Amniotic epithelial cell (primary cell): ENCODE results near the gene CHST13.

Source experiments
- DNase-seq: peaks from one replicate; pipeline ENCODE4 v3.0.0-alpha.2; 2010; ENCODE audit warnings: low read depth

Gene CHST13, protein sequence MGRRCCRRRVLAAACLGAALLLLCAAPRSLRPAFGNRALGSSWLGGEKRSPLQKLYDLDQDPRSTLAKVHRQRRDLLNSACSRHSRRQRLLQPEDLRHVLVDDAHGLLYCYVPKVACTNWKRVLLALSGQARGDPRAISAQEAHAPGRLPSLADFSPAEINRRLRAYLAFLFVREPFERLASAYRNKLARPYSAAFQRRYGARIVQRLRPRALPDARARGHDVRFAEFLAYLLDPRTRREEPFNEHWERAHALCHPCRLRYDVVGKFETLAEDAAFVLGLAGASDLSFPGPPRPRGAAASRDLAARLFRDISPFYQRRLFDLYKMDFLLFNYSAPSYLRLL

DNA sequence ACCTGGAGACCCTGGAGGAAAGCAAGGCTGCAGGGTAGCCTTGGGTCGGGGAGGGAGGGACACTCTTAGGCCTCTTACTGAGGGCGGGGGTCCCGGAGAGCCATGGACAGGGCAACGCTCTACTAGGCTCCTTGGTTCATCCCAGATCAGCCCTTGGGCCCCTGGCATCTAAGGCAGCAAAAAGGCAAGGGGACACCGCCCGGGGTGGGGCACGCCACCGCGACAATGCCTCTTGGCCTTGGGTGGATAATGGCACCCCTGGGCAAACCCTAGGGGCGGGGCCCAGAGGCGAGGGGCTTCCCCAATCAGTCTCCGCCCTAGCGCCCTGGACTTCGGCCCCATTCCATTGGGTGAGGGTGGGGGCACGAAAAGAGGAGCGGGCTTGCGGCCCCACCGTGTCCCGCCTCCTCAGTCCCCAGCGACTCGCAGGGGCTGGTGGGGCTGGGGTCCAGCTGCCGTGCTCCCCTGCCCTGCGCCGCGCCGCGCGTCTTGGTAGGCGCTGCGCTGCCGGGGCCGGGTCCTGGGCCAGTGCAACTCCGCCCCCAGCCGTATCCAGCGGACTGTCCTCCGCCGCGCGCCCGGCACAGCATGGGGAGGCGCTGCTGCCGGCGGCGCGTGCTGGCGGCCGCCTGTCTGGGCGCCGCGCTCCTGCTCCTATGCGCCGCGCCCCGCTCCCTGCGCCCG is at the start of gene CHST13:
CHST13 (plus strand) TSS at position 411 of the 684 bp plus-strand sequence; CDS start at position 589, 178 bp downstream.
- peak; percentile 19 for DNase-seq

DNA sequence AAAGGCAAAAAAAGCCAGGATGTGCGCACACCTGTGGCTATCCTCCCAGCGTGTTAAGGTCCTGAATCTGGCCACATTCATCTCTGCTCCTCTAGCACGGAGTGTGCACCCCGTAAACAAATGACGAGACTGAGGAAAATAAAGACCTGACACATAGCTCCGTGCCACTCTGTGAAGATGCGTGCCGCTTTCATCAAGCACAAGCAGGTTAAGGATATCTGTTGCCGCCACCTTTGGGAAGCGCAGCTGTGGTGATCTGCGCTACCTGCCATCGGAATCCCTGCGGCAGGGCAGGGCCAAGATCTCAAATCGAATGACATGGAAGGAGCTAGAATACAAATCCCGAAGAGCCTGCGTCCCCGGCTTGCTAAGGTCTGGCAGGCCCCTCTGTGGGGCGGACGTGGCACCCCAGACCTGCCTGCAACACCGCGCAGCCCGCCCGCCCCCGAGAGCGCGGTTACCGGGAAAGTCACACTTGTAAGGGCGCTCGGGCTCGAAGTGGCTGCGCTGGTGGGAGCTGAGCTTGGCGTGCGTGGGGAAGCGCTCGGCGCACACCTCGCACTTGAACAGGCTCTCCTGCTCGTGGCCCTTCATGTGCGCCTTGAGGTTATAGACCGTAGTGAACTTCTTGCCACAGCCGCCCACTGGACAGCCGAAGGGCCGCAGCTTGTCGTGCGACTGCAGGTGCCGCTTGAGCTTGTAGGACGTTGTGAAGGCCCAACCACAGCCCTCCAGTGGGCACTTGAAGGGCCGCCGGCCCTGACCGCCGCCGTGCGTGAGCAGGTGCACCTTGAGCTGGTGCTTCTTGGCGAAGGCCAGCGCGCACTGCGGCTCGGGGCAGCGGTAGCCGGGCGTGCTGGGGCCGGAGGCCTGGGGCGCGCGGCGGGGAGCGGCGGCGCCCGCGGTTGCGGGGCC is 49.2 kb upstream of the CHST13 start:
- DNase-seq, result peak; percentile 21

DNA sequence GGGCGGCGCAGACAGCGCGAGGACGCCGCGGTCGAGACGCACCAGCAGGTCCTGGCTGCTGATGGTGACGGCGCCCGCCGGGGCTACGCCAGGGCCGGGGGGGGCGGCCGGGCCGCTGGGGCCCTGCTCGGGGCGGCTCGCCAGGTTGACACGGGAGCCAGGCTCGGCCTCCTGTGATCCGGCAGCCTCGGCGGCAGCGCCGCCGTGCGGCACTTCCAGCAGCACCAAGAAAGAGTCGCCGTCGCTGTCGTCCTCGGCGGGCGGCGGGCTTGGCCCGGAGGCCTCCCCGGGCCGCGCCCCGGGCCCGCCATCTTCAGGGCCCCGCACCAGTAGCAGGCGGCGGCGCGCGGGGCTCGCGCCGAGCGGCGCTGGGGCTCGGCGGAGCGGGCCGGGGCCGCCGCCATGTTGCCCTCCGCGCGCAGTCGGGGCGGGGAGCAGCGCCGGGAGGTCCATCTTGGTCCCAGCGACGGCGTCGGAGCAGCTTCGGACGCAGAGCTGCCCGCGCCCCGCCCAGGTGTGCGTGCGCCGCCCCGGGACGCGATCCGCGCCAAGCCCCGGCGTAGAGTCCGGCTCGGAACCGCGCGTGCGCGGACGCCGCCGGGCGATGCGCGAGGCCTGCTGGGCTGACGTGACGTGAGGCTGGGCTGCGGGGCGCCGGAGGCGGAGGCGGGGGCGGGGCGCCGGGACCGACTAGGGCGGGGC is 48.4 kb upstream of the CHST13 start, which contains the start of gene ZXDC:
ZXDC (minus strand) TSS at position 479 of the 702 bp plus-strand sequence; CDS start at position 453, 26 bp downstream.
- DNase-seq, result peak; percentile 88

DNA sequence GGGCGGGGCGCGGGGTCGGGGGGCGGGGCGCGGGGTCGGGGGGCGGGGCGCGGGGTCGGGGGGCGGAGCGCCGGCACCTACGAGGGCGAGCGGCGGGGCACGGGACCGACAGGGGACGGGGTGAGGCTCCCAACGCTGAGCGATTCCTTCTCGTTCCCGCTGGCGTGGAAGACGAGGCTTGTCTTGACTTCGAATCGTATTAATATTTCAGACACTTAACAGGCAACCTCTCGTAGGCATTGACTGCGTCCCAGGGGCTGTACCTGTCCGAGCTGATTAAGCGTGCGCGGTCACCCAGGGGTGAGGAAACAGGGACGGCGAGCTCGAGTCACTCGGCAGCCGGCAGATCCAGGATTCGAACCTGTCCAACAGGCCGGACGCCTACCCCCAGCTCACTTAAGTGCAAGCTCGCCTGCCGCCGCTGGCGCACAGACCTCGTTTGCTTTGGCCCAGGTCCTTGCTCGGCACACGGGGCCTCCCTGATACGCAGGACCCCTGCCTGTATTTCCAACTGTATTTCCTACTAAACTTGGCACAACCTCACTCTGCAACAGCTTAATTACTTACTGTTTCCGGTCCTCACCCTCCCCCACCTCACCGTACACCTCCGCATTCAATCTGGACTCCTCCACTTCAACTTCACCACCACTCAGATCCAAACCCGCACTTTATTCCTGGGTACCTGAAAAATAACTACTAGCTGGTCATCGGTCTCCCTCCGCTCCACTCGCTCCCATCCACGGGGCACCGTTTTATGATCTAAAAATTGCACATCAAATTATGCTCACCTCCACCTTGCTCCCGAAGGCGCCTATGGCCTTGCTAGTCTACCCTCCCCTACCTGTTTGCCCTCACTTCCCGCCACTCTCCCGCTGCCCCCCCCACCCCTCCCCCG is 47.5 kb upstream of the CHST13 start:
- DNase-seq, result peak; percentile 24

DNA sequence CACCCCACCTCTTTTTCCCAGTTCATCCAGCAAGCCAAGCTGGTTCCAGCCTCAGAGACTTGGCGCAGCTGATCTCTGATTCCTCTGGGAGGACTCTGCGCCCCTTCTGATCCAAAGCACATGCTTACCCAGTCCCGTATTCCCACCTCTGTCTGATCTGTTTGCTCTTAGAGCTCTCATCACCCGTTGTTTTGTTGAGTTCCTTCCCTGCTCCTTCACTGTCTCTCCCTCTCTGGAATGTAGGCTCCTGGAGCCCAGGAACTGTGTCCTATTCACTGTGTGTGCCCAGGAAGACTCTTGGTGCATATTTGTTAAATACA is 46.9 kb upstream of the CHST13 start:
- no peak for DNase-seq

DNA sequence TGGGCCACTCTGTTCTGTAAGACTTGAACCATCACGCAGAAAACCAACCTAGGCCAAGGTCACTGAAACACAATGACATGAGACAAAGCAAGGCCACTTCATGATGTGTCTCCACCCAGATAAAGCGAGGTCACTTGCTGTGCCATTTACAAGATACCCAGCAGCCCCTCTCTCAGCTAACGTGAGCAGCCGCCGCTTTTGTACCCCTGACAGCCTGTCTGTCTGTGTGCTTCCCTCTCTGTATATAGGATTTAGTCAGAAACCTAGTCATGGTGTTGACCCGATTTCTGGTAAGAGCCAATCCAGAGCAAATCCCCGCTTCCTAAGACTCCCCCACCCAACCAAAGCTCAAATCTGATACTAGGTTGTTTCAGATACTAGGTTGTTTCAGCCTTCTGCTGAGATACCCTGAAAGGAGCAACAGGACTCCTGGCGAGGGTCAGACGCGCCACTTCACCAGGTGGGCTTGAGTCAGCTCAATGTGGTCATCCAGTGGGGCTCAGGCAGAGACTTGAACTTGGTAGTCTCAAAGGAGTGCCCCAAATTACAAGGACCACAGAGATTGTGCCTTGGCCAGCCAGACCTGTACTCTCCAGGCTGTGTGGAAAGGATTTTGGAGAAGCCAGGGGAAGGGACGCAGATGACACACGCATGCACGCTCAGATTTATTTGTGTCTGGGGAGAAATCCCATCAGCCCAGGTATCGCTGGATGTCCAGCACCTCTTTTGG is 45.2 kb upstream of the CHST13 start:
- DNase-seq, result no peak

DNA sequence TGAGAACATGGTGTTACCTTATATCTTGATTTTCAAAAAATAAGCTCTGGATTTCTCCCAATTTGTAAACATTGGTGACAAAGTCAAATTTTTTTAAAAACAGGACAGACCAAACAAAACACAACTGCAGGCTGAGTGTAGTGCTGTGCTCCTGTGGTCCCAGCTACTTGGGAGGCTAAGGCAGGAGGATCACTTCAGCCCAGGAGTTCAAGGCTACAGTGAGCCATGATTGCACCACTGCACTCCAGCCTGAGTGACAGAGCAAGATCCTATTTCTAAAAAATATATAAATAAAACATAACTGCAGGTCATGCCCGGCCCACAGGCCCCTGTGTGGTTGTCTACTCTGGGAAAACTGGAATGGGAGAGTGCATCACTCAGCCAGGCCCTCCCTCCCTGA is 44.3 kb upstream of the CHST13 start:
- DNase-seq, result no peak

DNA sequence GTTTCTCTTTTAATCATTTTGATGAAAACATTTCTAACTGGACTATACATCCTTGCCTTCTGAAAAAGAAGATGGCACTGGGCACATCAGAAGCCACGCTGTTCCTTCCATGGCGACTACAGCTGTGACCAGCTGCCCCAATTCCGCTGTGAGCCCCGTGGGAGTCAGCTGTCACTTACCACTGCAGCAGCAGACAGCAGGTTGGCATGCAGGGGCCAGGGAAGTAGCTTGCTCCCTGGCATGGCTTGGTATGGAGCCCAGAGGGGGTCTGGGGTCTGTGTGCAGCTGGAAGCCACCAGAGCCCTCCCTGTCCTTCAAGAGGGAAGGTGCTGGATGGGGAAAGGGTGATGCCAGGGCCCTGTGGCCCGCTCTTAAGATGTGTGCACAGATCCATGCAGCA is 43.7 kb upstream of the CHST13 start:
- no peak for DNase-seq

DNA sequence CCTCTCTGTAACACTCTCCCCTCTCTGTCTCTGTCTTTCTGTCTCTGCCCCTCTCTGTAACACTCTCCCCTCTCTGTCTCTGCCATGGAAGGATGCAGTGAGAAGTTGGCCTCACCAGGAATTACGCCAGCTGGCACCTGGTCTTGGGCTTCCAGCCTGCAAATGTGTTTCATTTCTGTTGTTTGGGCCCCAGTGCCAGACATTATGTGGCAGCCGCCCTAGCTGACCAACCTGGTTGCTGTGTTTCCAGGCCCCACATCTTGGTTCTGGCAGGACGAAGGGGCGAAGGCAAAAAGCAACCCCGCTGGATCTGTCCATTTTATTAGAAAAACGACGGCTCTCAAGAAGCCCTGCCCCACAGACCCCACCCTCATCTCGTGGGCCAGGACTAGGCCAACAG is 43.1 kb upstream of the CHST13 start:
- no peak for DNase-seq

DNA sequence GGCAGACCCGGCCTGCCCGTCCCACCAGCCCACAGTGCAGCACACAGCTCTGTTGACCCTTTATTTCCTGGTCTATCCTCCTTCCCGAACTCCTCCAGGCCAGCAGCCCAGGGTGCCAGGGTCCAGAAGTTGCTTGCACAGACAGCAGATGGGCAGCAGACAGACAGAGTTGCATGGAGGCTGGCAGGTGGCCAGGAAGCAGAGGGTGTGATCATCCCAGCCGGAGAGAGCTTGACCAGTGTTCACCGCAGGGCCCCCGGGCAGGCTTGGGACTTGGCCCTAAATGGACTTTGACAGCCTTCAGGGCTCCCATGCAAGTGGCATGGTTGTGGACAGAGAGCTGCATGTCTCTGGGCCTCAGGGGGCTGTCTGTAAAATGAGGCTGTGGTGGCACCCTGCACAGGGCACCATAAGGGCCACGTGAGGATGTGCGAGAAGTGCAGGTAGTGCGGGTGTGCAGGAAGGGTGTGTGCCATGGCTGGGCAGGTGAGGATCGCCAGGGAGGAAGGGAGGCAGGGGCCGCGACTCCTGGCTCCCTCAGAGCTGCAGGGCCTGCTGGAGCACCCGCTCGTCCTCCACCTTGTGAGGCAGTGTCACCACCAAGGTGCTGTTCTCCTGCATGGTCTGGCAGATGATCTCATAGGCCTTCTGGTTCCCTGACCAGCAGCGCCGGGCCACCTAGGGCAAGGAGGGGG is 42.0 kb upstream of the CHST13 start:
- peak; percentile 39 for DNase-seq

DNA sequence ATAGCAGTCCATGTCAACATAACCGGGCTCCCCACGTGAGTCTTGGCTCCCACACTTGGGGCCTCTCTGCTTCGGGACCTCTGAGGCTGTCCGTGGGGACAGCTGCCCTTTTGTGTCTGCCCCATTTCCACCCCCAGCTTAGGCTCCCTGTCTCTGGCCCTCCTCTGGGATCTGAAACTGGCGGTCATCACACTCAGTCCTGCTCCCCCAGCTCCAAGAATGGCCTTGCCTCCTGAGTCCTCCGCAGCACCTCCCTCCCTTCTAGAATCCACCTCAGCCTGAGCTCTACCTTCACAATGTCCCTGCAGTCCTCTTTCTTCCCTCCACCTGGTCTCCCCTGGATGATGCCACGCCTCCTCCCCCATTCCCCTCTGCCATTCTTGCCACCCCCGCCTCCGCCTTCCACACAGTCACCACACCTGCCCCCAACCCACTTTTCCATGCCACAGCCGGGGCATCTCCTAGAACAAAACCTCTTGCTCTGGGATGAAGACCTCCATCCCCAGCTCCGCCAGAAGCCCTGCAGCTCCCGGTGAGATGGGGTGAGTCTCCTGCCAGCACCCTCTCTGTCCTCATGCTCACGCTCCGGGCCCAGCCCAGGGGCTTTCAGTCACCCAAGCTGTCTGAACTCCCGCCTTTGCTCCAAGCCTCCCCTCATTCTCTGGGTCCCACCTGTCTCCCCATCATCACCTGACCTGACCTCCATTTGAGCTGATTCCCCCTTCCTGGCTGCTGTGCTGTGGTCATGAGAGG is 41.3 kb upstream of the CHST13 start:
- no peak for DNase-seq

DNA sequence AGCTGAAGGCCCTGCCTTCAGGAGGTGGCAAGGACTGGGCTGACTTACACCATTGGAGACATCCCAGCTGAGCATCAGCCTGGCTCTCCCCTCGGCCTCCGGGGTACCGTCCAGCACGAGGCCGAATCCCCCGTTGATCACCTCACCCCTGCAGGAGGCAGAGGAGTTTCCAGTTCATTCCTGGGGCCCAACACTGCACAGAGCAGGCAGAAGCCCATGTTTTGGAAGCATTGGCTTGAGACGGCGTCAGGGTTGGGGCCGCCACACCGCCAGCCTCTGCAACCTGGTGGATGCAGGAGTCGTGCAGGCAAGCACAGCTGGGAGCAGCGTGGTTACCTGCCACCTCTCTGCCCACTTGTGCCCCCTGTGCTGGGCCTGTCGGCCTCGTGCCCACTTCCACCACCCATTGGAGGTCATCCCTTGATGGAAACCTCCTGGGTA is 40.6 kb upstream of the CHST13 start:
- DNase-seq, result no peak

DNA sequence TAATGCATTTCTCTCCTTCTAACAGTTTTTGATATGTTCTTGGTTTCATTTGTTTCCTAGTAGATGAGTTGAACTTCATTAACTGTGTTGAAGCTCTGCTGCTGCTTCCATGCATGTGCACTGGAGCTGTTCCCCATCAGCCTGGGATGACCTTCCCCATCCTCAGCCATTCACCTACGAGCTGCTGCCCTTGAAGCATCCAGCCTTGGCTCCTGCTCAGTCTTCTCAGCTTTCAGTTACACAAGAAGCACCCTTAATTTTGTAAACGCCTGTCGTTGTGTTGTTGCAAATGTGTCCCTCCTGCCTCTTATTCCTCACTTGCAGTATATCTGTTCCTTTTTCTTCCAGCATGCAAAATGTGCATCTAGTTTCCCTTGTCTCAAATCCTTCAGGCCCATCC is 39.8 kb upstream of the CHST13 start:
- DNase-seq, result no peak

DNA sequence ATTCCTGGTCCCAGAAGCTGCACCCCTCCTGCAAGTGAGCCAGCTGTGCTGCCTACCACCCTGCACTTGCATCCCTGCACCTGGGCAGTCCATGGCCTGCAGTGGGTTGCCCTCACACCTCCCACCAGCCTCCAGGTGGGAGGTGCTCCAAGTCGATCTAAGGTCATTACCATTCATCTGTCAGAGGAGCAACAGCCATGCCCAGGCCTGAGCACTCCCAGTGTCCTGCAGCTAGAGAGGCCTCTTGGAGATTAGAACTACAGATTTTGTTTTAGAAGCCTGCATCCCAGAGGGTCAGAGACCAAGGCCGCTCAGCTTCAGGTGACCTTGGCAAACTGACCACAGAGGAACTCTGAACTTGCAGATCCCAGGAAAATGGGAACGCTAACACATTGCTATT is 39.3 kb upstream of the CHST13 start:
- DNase-seq, result no peak

DNA sequence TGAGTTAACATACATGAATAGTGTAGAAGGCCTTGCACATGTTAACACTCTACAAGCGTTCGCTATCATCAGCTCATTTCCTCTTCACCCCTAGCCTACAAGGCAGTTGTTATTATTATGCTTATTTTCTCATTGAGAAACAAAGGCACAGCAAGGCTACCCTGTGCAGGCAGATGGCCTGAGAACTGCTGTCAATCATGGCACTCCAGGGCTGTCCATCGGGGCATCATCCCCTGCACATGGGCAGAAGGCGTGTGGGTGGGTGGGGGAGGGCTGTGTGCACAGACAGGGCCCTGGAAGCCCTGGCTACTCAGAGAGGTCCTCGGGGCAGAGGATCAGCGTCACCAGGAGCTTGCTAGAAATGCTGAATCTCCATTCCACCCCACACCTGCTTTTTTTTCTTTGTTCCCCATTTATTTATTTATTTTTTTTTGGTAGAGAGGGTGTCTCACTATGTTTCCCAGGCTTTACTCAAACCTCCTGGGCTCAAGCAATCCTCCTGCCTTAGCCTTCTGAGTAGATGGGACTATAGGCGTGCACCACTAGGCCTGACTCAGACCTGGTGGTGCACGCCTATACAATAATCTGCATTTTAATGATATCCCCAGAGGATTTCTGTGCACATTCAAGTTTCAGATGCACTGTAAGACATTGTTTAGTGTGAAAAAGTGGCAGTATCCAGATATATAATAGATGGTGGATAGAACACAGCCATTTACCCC is 38.6 kb upstream of the CHST13 start:
- DNase-seq, result no peak

DNA sequence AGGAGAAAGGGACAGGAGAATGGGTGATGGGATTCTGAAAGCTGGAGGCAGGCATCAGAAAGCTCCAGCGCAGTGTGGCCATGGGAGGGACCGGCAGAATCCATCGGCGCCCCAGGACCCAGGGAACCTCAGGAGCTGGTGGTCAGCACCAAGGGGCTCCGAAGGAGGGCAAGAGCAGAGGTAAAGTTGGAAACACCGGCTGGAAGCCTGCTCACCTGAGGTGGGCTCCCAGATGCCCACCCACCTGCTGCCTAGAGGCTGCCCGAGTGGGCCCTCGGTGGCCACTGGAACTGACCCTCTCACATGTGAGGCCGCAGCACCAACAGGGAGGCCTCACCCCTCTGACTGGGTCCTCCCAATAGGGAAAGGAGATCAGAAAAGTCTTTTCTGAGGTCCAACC is 38.0 kb upstream of the CHST13 start:
- DNase-seq, result no peak

DNA sequence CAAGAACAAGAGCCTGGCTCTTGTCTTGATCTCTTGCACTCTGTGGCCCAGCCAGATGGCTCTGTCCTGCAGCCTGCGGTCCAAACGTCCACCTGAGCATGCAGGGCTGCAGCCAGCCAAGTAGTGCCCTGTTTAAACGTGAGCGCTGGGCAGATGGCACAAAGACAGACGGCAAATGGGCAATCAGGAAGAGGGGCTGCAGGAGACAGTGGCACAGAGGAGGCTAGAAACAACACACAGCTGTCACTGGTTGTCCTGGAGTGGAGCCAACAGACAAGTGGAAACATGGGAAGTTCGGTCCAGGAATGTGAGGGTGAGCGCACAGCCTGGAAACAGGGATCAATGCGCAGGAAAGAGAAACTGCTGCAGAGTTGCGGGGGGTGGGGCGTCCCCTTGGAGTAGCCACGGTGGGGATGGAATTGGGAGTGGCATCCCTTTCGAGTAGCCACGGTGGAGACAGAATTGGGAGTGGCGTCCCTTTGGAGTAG is 37.6 kb upstream of the CHST13 start:
- no peak for DNase-seq
